Measurements from ENCODE around the gene GPR176.
"Not testable (repeated sequence)": the region's sequence is repeated elsewhere in the genome, so short reads cannot be mapped to it uniquely, and the experiment has no call there.

GPR176 gene

DNA sequence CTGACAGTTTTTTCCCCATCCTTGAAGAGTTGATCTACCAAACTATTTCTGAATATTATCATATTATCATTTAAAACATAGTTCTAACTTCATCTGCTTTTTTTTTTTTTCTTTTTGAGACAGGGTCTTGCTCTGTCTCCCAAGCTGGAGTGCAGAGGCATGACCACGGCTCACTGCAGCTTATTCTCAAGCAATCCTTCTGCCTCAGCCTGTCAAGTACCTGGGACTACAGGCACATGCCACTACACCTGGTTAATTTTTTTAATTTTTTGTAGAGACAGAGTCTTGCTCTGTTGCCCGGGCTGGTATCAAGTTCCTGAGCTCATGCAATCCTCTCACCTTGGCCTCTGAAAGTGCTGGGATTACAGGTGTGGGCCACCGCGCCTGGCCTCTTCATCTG is 15.2 kb upstream of the GPR176 start:
- no peak for DNase-seq (ENCODE audit: low read depth)

- no peak for DNase-seq (ENCODE audit: low read depth)
Measured at GRCh38 chr15:39934397-39935071, 14.5 kb upstream of the GPR176 start.

DNA sequence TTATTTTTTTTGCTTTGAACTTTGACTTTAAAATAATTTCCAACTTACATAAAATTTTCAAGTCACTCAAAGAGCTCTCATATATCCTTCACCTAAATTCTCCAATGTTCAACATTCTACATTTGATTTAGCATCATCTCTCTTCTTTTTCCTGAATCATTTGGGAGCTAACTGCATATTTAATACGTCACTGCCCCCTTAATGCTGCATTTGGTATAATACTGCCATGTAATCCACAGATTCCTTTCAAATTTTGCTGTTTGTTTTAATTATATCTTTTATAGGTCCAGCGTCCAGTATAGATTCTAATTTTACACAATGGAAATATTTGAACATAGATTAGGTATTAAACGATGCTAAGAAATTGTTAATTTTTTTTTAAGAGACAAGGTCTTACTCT is 11.5 kb upstream of the GPR176 start:
- no peak for DNase-seq (ENCODE audit: low read depth)

- DNase-seq (ENCODE audit: low read depth): no peak
Measured at GRCh38 chr15:39926526-39926925, 6.5 kb upstream of the GPR176 start.

GRCh38 chr15:39925112-39925842 is 5.2 kb upstream of the GPR176 start:
- peak; percentile 49 for DNase-seq (ENCODE audit: low read depth)

GRCh38 chr15:39924437-39924836 is 4.4 kb upstream of the GPR176 start:
- no peak for DNase-seq (ENCODE audit: low read depth)

DNA sequence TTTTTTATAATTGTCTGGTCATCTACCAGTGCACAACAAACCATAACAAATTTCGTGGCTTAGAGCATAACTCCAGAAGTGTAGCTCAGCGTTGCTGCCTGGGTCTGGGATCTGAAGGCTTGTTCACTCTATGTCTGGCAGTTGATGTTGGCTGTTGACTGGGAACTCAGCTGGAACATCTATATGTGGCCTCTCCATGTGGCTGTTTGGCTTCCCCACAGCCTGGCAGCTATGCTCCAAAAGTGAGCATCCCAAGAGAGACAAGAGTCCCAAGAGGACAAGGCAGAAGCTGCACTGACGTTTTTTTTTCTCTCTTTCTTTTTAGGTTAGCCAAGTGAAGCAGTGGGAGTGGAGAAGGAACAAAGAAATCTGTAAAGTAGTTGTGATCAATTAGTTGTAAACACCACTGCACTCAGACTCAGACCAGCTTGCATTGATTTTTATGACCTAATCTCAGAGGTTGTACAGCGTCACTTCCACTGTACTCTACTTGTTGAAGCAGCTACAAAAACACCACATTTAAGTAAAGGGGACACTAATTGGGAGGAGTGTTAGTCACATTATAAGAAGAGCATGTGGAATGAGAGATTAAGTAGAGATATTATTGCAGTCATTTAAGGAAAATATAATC is 2.5 kb upstream of the GPR176 start:
- DNase-seq (ENCODE audit: low read depth): no peak

DNA sequence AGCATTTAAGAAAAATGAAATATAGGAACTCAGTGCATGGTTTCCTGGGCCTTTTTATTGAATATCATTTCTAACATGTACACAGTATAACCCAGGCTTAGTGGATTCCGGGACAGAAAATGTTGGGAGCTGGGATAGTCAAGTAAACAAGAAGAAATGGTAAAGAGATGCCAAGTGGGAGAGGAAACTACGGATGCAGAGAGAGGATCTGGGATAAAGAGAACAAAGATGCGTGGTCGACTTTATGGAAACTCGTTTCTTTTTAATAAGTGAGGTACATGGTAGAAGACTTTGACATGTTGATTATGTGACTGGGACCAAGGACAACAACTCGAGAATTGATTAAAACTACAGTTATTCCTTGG is 1.2 kb upstream of the GPR176 start:
- DNase-seq (ENCODE audit: low read depth): no peak

DNA sequence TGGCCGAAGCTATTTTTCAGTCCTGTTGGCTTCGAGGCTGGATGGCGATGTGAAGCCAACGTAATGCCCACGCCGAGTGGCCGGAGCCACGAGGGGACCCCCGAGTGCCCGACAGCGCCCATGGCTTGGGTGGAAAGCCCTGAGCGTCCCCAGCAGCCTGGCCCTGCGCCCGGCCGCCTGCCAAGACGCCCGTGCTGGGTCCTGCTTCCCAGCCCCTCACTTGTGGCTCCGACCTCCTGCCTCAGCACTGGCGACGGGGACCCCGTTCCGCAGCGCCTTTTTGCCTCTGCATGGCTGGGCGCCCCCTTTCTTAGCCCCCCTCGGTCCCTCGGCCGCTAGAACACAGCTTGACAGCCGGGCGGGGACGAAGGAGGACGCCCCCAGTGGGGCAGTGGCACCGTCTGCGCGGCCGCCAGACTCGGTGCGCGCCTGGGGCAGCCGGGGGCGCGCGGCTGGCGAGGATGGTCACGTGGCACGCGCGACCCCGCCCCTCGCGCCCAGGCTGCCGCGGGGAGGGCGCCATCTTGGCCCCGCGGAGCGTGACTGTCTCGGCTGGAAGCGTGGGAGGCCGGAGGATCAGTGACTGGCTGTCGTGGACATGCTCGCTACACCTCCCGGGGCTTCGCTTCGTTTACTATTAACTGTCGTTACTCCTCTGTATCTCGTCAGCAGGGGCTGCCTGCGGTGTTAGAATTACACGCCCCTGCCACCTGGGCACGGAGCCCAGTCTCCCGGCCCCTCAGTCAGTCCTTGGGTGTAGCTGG is 626 bp upstream of the GPR176 start:
- DNase-seq (ENCODE audit: low read depth): peak; percentile 65

DNA sequence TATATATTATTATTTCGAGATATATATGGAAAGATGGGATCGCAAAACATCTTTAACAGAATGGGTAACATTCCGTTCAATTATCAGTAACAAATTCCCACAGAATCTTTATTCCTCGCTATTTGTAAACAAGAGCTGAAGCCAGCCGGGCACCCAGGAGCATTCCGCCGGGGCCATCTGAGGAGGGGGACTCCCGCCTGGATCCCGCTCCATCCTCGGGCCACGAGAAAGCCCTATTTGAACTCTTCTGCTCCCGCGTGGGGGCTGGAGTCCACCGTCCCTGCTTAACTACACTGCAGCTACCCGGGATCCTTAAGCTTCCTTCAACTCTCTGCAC is 687 bp downstream of the GPR176 start:
- no peak for DNase-seq (ENCODE audit: low read depth)

- peak; percentile 66 for DNase-seq (ENCODE audit: low read depth)
Measured at GRCh38 chr15:39918688-39919385, 1.2 kb downstream of the GPR176 start.

- no peak for DNase-seq (ENCODE audit: low read depth)
Measured at GRCh38 chr15:39914977-39915376, 5.1 kb downstream of the GPR176 start.

GRCh38 chr15:39909007-39909406 is 11.1 kb downstream of the GPR176 start:
- no peak for DNase-seq (ENCODE audit: low read depth)

DNA sequence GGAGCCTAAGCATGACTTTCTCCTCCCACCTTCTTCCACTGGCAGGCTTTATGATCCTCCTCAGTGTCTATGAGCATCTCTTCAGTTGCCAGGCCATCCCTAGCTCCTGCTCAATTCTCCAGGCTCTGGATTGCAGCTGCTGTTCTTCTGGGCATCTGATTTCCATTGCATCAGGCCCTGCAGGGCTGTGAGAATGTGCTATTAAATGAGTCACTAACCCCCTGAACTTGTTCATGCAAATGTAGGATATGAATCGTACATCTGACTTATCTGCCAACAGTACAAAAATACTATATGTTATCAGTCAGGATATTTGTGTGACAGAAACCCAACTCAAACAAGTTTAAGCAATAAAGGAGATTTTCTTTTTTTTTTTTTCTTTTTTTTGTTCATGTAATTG is 11.9 kb downstream of the GPR176 start:
- peak; percentile 96 for DNase-seq (ENCODE audit: low read depth)

- no peak for DNase-seq (ENCODE audit: low read depth)
Measured at GRCh38 chr15:39907216-39907615, 12.8 kb downstream of the GPR176 start.

GRCh38 chr15:39904115-39904514 is 16.0 kb downstream of the GPR176 start:
- DNase-seq (ENCODE audit: low read depth): no peak

GRCh38 chr15:39898317-39898716 is 21.7 kb downstream of the GPR176 start:
- DNase-seq (ENCODE audit: low read depth): no peak

- peak; percentile 98 for DNase-seq (ENCODE audit: low read depth)
Measured at GRCh38 chr15:39896846-39897245, 23.2 kb downstream of the GPR176 start.

GRCh38 chr15:39896101-39896500 is 24.0 kb downstream of the GPR176 start:
- no peak for DNase-seq (ENCODE audit: low read depth)

DNA sequence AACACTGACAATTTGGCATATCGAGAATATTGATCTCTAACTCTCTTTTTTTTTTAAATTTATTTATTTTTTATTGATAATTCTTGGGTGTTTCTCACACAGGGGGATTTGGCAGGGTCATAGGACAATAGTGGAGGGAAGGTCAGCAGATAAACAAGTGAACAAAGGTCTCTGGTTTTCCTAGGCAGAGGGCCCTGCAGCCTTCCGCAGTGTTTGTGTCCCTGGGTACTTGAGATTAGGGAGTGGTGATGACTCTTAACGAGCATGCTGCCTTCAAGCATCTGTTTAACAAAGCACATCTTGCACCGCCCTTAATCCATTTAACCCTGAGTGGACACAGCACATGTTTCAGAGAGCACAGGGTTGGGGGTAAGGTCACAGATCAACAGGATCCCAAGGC is 27.0 kb downstream of the GPR176 start:
- DNase-seq (ENCODE audit: low read depth): not testable (repeated sequence)

DNA sequence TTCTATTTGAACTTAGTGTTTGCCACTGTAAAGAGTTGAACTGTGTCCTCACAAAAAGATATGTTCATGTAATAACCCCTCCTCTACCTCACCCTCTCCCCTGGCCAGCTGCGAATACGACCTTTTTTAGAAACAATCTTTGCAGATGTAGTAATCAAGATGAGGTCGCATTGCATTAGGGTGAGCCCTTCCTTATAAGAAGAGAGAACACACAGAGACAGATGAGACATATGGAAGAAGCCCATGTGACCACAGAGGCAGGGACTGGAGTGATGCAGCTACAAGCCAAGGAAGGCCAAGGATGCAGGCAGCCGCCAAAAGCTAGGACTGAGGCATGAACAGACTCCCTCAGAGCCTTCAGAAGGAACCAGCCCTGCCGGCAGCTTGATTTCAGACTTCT is 27.6 kb downstream of the GPR176 start:
- DNase-seq (ENCODE audit: low read depth): no peak

GRCh38 chr15:39890621-39891020 is 29.4 kb downstream of the GPR176 start:
- DNase-seq (ENCODE audit: low read depth): no peak
